Lower leg skin (tissue), 4 donors: ENCODE results near the gene GLOD5. TPM values are rescaled to one million over a fixed set of nuclear protein-coding genes. Genes with fewer than 3 reads are reported as not detected.

Source experiments
- DNase-seq, 2 donors: peaks; one replicate each; pipeline ENCODE4 v3.0.0-alpha.2; 2019; ENCODE audit warnings: low spot score in 2 of 2
- H3K4me3 ChIP-seq: fragments of 200-600 bp; sonication (generic); 2 replicates; pipeline ENCODE4 v1.5.1; 2017; ENCODE audit warnings: mild to moderate bottlenecking, low read depth; ENCODE audit not compliant: poor library complexity, severe bottlenecking
- POLR2A ChIP-seq, 2 donors: fragments of 450-650 bp; IDR thresholded peaks; one replicate each; pipeline ENCODE4 v1.6.1; 2016 to 2017; ENCODE audit warnings: antibody characterized with exemption in 2 of 2, mild to moderate bottlenecking in 1 of 2, moderate library complexity in 1 of 2
- WGBS, 2 donors: methylation state at CpG; one replicate each; pipeline ENCODE4 v1.1.5; 2018; 5-methylcytosine and 5-hydroxymethylcytosine counted together
- intact Hi-C: fragments of 100-400 bp; cut with DNase I; formaldehyde crosslinking; loops from one replicate; pipeline ENCODE4 v1.15.0; 2023; ENCODE audit warnings: low total_unique reads
- total RNA-seq, 4 donors: library from RNA; depleted of rRNA; stranded (reverse); fragments of >200 nt; gene quantifications; one replicate each; pipeline ENCODE4 v1.1.0, GENCODE V29; 2016
- TF ChIP-seq, protein P1 (sequence below), 3 donors: fragments of 450-650 bp; IDR thresholded peaks; one replicate each; pipeline ENCODE4 v1.5.1; 2016; ENCODE audit warnings: antibody characterized with exemption in 3 of 3, mild to moderate bottlenecking in 3 of 3, moderate library complexity in 2 of 3

GLOD5 gene
- total RNA-seq, 4 donors from 2014 or later = not detected

GRCh38 chrX:48786341-48786800 lies 24.8 kb downstream of the GLOD5 start, which contains the start of gene GATA1:
Gene GATA1 (plus strand): TSS chrX:48786590. CDS start chrX:48791110, 4,520 bp downstream.
- no peak within 1 kb of the TSS for H3K4me3 ChIP-seq
- intact Hi-C loops = no loop called here
- 70 to 100% methylated on average over 1 to 7 of the region's 7 CpGs for WGBS, 2 donors
- DNase-seq = peak in 1 of 2 donors; percentile 79
- TF ChIP-seq, protein P1, sequence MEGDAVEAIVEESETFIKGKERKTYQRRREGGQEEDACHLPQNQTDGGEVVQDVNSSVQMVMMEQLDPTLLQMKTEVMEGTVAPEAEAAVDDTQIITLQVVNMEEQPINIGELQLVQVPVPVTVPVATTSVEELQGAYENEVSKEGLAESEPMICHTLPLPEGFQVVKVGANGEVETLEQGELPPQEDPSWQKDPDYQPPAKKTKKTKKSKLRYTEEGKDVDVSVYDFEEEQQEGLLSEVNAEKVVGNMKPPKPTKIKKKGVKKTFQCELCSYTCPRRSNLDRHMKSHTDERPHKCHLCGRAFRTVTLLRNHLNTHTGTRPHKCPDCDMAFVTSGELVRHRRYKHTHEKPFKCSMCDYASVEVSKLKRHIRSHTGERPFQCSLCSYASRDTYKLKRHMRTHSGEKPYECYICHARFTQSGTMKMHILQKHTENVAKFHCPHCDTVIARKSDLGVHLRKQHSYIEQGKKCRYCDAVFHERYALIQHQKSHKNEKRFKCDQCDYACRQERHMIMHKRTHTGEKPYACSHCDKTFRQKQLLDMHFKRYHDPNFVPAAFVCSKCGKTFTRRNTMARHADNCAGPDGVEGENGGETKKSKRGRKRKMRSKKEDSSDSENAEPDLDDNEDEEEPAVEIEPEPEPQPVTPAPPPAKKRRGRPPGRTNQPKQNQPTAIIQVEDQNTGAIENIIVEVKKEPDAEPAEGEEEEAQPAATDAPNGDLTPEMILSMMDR (IDR thresholded peaks at IDR 0.05) = no peak
- no peak for TF ChIP-seq POLR2A (IDR thresholded peaks at IDR 0.05)

GRCh38 chrX:48786825-48787504 lies 25.4 kb downstream of the GLOD5 start:
- 66 to 73% methylated on average over 6 of the region's 6 CpGs for WGBS, 2 donors

DNA sequence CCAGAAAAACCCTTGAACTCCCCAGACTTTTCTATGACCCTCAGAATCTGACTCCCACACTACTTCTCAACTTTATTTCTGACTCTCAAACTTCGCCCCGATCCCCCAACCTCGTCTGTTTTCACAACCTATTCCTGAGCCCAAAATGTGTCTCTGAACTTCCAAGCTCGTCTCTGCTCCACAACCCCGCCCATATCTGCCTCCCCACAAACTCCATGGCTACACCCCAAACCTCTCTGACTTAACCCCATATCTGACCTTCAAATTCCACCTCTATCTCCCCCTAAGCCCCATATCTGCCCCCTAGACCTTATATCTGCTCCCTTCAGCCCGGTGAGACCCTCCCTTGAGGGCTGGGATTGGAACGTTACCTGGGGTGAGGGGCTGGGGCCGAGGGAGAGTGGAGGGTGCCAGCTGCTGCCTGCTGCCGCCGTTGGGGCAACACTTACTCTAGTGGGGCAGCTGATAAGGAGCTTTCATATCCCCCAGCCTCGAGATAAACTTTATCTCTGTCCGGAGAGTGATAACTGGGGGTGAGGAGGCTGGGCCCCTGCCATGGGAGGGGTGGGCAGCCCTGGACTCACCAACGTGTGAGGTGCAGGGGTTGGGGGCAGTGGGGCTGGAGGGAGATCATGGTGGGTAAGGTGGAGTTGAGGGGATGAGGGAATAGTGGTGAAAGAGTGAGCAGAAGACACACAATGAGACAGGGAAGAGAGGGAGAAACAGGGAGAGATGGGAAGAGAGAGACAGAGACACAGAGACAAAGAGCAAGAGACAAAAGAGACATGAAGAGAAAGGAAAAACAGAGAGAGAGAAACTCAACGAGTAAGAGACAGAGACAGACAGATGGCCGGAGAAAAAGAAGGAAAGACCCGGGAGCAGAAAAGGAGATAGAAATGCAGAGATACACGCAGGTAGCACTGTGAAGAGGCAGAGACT lies 26.2 kb downstream of the GLOD5 start:
- no peak overlapping the region for H3K4me3 ChIP-seq
- intact Hi-C loops = no loop called here
- no peak for TF ChIP-seq POLR2A (IDR thresholded peaks at IDR 0.05)
- TF ChIP-seq, protein P1 (IDR thresholded peaks at IDR 0.05) = no peak
- 63 to 66% methylated on average over 15 to 17 of the region's 17 CpGs for WGBS, 2 donors
- DNase-seq = peak in 1 of 2 donors; percentile 64

More at GRCh38 chrX:48786825-48787504, 25.4 kb downstream of the GLOD5 start:
- H3K4me3 ChIP-seq = no peak overlapping the region
- TF ChIP-seq, protein P1 (IDR thresholded peaks at IDR 0.05) = no peak
- TF ChIP-seq POLR2A (IDR thresholded peaks at IDR 0.05) = no peak
- intact Hi-C loops = no loop called here
- no peak for DNase-seq

- DNase-seq = peak in 1 of 2 donors; percentile 74
- no peak overlapping the region for H3K4me3 ChIP-seq
- WGBS, 2 donors = 61 to 68% methylated on average over 7 of the region's 7 CpGs
- TF ChIP-seq, protein P1 (IDR thresholded peaks at IDR 0.05) = no peak
- TF ChIP-seq POLR2A (IDR thresholded peaks at IDR 0.05) = no peak
- intact Hi-C loops = no loop called here
These were observed 28.0 kb downstream of the GLOD5 start for GRCh38 chrX:48789366-48790220.

DNA sequence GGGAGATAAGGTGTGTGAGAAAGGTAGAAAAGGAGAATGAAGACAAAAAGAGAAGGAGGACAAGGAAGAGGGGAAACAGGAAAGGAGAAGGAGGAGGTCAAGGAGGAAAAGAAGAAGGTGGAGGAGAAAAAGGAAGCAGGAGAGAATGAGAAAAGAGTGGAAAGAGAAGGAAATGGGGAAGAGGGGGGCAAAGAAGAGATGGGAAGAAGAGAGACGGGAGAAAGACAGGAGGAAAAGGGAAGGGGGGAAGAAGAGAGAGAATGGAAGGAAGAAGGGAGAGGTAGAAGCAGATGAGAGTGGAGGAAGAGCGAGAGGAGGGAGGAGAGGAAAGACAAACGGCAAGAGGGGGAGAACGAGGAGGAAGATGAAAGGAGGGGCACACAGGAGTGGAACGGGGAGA lies 28.9 kb downstream of the GLOD5 start:
- no peak overlapping the region for H3K4me3 ChIP-seq
- intact Hi-C loops = no loop called here
- TF ChIP-seq, protein P1 (IDR thresholded peaks at IDR 0.05) = no peak
- TF ChIP-seq POLR2A (IDR thresholded peaks at IDR 0.05) = no peak
- no peak for DNase-seq
- WGBS, 2 donors = 60 to 64% methylated on average over 5 of the region's 5 CpGs
